Stimulated activated CD8-positive, alpha-beta memory T cell treated with anti-CD3 and anti-CD28 coated beads, Interleukin-7, amount 100 ng/mL, for 4 hours (primary cell): Measurements from ENCODE around the gene ALPI.

Source experiments
- DNase-seq, 2 donors: peaks; one replicate each; pipeline ENCODE4 v3.0.0-alpha.2; 2020; ENCODE audit warnings: low read depth in 2 of 2

Gene ALPI

DNA sequence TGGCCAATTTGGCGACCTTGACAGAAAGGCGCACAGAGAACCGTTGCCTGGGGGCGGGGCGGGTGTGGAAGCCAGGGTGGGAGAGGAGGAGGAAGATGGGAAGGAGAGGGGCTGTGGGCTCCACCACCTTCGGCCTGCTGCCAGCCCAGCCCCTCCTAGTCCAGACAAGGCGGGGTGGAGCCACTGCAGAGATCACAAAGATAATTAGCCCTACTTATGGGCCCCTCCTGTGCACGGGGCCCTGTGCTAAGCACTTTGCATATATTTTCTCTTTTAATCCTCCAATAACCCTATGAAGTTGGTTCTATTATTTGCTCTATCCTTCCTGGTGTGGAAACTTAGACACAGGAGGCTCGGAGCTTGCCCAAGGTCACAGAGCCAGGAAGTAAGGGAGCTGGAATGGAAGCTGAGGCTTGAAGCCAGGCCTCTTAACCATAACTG is 45.4 kb downstream of the ALPI start:
- DNase-seq, result no peak

DNA sequence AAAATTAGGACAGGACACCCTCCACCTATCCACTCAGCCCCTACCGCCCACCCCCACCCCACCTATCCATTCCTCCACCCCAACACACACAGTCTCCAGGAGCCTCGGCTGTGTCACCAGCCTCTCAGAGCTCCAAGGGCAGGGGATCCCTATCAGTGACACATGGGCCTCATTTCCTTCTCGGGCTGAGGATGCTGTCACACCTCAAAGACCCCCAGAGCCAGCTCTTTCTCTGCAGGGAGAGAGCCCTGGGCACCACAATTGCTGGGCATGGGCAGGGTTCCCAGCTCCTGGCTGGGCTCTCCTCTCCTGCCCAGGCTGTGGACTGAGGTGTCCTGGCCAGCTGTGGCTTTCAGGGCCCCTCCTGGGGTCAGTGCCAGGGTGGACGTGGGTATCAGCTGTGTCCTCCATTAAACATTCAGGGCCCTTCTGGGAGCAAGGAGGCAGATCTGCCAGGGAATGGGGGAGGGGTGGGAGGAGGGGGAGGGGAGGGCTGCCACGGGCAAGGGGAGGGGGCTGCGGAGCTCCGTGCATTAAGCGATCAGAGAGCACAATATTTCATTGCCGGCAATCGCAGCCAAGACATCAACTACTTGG is 45.9 kb downstream of the ALPI start:
- no peak for DNase-seq

GRCh38 chr2:232502511-232502910 is 46.6 kb downstream of the ALPI start:
- no peak for DNase-seq

- DNase-seq, result peak in 1 of 2 donors; percentile 23
Observed at GRCh38 chr2:232502911-232503808, 47.2 kb downstream of the ALPI start.

DNA sequence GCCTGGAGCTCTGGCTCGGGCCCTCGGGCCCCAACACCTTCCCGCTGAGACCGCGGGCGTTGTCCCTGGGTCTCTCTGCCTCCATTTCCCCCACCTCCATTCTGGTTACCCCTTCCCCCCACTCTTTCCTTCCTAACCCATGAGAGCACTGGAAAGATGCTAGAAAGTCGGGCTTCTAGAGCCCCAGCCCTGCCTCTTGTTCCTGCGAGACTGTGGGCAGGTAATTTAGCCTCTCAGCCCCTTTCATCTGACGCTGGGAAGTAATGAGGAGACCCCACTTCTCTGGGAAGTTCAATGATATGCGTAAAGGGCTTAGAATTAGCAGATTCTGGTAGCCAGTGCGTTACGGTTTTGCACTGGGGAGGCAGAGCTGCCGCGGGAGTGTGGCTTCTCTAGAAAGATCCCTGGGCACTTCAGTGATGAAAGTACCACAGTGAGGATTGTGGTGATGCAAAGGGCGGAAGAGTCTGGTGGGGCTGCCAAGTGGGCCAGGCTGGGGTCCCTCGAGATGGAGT is 47.9 kb downstream of the ALPI start:
- no peak for DNase-seq

- DNase-seq, result no peak
Observed at GRCh38 chr2:232504438-232504837, 48.5 kb downstream of the ALPI start.

DNA sequence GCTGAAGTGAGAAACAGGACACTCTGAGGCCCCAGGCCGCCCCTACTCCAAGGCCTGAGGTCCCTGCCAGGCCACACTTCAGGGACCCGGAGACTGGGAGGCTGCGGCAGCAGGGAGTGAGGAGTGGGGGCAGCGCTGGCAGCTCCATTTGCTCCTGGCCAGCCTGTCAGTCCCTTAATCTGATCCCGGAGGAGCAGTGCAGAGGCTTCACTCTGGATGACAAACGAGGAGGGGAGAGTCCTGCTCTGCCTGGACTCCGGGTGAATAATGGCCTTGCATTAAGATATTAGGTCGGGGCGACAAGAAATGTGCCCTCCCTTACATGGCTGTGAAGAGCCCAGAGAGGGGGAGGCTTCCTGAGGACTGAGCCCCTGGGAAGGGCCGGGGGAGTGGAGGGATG is 49.9 kb downstream of the ALPI start:
- no peak for DNase-seq

DNA sequence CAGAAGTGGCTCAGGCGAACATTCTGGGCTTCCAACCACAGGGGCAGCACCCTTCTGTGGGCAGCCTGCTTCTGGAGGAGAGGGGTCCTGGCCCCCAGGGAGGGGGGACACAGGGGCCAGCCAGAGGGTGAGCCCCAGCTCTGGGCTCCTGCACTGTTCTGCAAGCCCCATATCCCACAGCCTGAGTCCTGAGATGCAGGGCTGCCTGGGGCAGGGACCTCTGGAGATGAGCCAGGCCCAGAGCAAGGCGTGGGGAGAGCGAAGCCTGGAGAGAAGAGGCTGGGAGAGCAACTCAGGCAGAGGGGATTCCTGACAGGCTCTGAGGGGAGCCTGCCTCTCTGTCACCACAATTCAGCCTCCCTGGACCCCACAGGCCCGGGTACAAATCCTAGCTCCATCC is 50.8 kb downstream of the ALPI start:
- no peak for DNase-seq

- DNase-seq, result no peak
Observed at GRCh38 chr2:232508251-232508650, 52.3 kb downstream of the ALPI start.
